HepG2 (cell line): ENCODE data around the gene TECTB. TPM values are rescaled to one million over a fixed set of nuclear protein-coding genes. Genes with fewer than 3 reads are reported as not detected.

Source experiments
- ATAC-seq: fragments of 200-7000 bp; cut with Tn5 transposase; 3 replicates; pipeline ENCODE4 v1.9.1; 2020; ENCODE audit warnings: mild to moderate bottlenecking, moderate library complexity
- BruUV-seq: library from RNA; stranded (reverse); fragments of 400-500 nt; replicated peaks from 2 replicates; lab custom pipeline; 2021; lab: Mats Ljungman, UMichigan
- CTCF ChIA-PET: fragments of 300-600 bp; formaldehyde crosslinking; extraction: SDS; loops from one replicate; lab custom pipeline; 2021; ENCODE audit warnings: low total read pairs, inconsistent platforms, low intra/inter-chr PET ratio; lab: Yijun Ruan, JAX
- POLR2A ChIA-PET: fragments of 350-600 bp; sonication (Branson Sonifier 250); formaldehyde crosslinking; loops from one replicate; lab custom pipeline; 2020; ENCODE audit warnings: antibody characterized with exemption, inconsistent platforms; lab: Yijun Ruan, JAX
- DNase-seq: peaks from one replicate; pipeline ENCODE4 v3.0.0-alpha.2; 2015; ENCODE audit warnings: low spot score
- FAIRE-seq: peaks from 3 replicates; lab custom pipeline; 2011; peaks lifted over from hg19 to GRCh38; lab: Jason Lieb, UNC
- H2AFZ ChIP-seq: one replicate; pipeline ENCODE4 v1.6.1; 2011; ENCODE audit warnings: low read length, inconsistent platforms
- H3K27ac ChIP-seq: fragments of 300-600 bp; 3 replicates; pipeline ENCODE4 v1.8.0; 2011; ENCODE audit warnings: mixed run types, mild to moderate bottlenecking, mixed read lengths, low read length, inconsistent platforms; ENCODE audit not compliant: insufficient read depth; ENCODE audit errors: extremely low read length
- H3K27me3 ChIP-seq, 2 experiments: fragments of 200-600 bp in 1 of 2; 2 replicates in 1 of 2; 3 replicates in 1 of 2; pipeline versions ENCODE4 v1.6.0 to v1.8.0; 2011; ENCODE audit warnings: low read length in 2 of 2, mild to moderate bottlenecking in 2 of 2, moderate library complexity in 2 of 2, inconsistent platforms in 1 of 2; ENCODE audit not compliant: insufficient read depth in 2 of 2, control insufficient read depth in 1 of 2
- H3K36me3 ChIP-seq, 2 experiments: fragments of 200-600 bp in 1 of 2; replicated peaks in 1 of 2; 2 replicates in 1 of 2; 3 replicates in 1 of 2; pipeline versions ENCODE4 v1.5.1 to v1.8.0; 2011; ENCODE audit warnings: low read length in 2 of 2, inconsistent platforms in 1 of 2; ENCODE audit not compliant: insufficient read depth in 2 of 2, control insufficient read depth in 1 of 2
- H3K4me1 ChIP-seq: 2 replicates; pipeline ENCODE4 v1.5.1; 2012; ENCODE audit warnings: low read length, inconsistent platforms; ENCODE audit not compliant: insufficient read depth
- H3K4me2 ChIP-seq: 2 replicates; pipeline ENCODE4 v1.6.0; 2011; ENCODE audit warnings: low read depth, low read length, inconsistent platforms
- H3K4me3 ChIP-seq, 3 experiments: fragments of 200-600 bp in 1 of 3; sonication (generic), shearing (Covaris generic) in 1 of 3; replicated peaks in 1 of 3; 2 replicates each; pipeline ENCODE4 v1.5.1; 2011 to 2016; ENCODE audit warnings: low read length in 3 of 3, inconsistent platforms in 2 of 3, low read depth in 2 of 3, mild to moderate bottlenecking in 2 of 3, control low read depth in 1 of 3, mixed read lengths in 1 of 3; ENCODE audit not compliant: insufficient read depth in 1 of 3
- H3K79me2 ChIP-seq: one replicate; pipeline ENCODE4 v1.6.1; 2011; ENCODE audit warnings: low read length, inconsistent platforms; ENCODE audit not compliant: insufficient read depth
- H3K9ac ChIP-seq: 2 replicates; pipeline ENCODE4 v1.6.0; 2011; ENCODE audit warnings: mild to moderate bottlenecking, low read depth, low read length, inconsistent platforms; ENCODE audit not compliant: insufficient read depth
- H3K9me3 ChIP-seq: 2 replicates; pipeline ENCODE4 v1.5.1; 2012; ENCODE audit warnings: mild to moderate bottlenecking, low read length
- H4K20me1 ChIP-seq: 2 replicates; pipeline ENCODE4 v1.6.0; 2011; ENCODE audit warnings: inconsistent platforms, mild to moderate bottlenecking, low read length, moderate library complexity; ENCODE audit not compliant: insufficient read depth
- FIP1L1 ChIP-seq: fragments of 200-400 bp; formaldehyde crosslinking; IDR thresholded peaks from 2 replicates; pipeline ENCODE4 v1.6.1; 2018; ENCODE audit warnings: low read depth, mild to moderate bottlenecking, low read length, moderate library complexity, borderline replicate concordance; ENCODE audit not compliant: insufficient read depth
- TCF7 ChIP-seq: sonication (generic); IDR thresholded peaks from 2 replicates; pipeline ENCODE4 v1.6.1; 2016; ENCODE audit warnings: antibody characterized with exemption, low read depth
- TRIM24 ChIP-seq: sonication (generic); formaldehyde crosslinking; IDR thresholded peaks from 2 replicates; pipeline ENCODE4 v1.8.0; 2022; ENCODE audit warnings: mild to moderate bottlenecking, missing genetic modification reagents
- ZNF180 ChIP-seq: sonication (generic); formaldehyde crosslinking; IDR thresholded peaks from 2 replicates; pipeline ENCODE4 v1.4.0; 2020; ENCODE audit warnings: low read depth, missing genetic modification reagents, borderline replicate concordance
- ZNF605 ChIP-seq: sonication (generic); formaldehyde crosslinking; IDR thresholded peaks from 2 replicates; pipeline ENCODE4 v1.8.0; 2022; ENCODE audit warnings: mild to moderate bottlenecking, missing genetic modification reagents
- WGBS: methylation state at CpG from one replicate; pipeline ENCODE4 v1.1.6; 2017; ENCODE audit warnings: low lambda C conversion rate; 5-methylcytosine and 5-hydroxymethylcytosine counted together
- in situ Hi-C: cut with HindIII; loops from 2 replicates; pipeline ENCODE4 v1.10.0; 2017; ENCODE audit warnings: low pct_unique_long_range_greater_than_20kb; ENCODE audit not compliant: extremely low pct_ligation_motif_present
- intact Hi-C: fragments of 100-400 bp; cut with micrococcal nuclease; formaldehyde crosslinking; loops from one replicate; pipeline ENCODE4 v1.10.0; 2022; ENCODE audit not compliant: unreplicated experiment
- polyA plus RNA-seq, 8 experiments: library from polyadenylated mRNA; depleted of rRNA in 3 of 8; stranded (reverse) in 7 of 8; unstranded in 1 of 8; fragments of >200 nt; fragmentation: Illumina TruSeq in 4 of 8; extraction: Trizol in 4 of 8; gene quantifications; 2 replicates each; pipeline versions ENCODE4 v1.2.1 to v1.2.3, GENCODE V29; 2011 to 2016; ENCODE audit warnings: low read depth in 4 of 8, missing spikeins in 1 of 8, mixed read lengths in 1 of 8; ENCODE audit not compliant: insufficient read depth in 1 of 8
- total RNA-seq, 5 experiments: library from RNA; depleted of rRNA; stranded (reverse); fragments of >200 nt; fragmentation: Illumina TruSeq; extraction: Trizol; gene quantifications; 2 replicates each; pipeline ENCODE4 v1.2.3, GENCODE V29; 2016; ENCODE audit warnings: low read depth in 1 of 5
- TF ChIP-seq, protein P1 (sequence below): sonication (generic); formaldehyde crosslinking; IDR thresholded peaks from 2 replicates; pipeline ENCODE4 v1.4.0; 2020; ENCODE audit warnings: missing genetic modification reagents, mild to moderate bottlenecking, borderline replicate concordance
- TF ChIP-seq, protein P2 (sequence below): IDR thresholded peaks from 2 replicates; pipeline ENCODE4 v1.6.1; 2016; ENCODE audit warnings: mild to moderate bottlenecking
- TF ChIP-seq, protein P3 (sequence below): sonication (generic); formaldehyde crosslinking; IDR thresholded peaks from 2 replicates; pipeline ENCODE4 v1.5.0; 2020; ENCODE audit warnings: mild to moderate bottlenecking, missing genetic modification reagents, borderline replicate concordance

Gene TECTB
- total and polyA plus RNA-seq, 2 of the 13 experiments (the other 11 are each of a cell fraction or from before 2014, with no cell fraction given) = 0.78 to 1.8 TPM

DNA sequence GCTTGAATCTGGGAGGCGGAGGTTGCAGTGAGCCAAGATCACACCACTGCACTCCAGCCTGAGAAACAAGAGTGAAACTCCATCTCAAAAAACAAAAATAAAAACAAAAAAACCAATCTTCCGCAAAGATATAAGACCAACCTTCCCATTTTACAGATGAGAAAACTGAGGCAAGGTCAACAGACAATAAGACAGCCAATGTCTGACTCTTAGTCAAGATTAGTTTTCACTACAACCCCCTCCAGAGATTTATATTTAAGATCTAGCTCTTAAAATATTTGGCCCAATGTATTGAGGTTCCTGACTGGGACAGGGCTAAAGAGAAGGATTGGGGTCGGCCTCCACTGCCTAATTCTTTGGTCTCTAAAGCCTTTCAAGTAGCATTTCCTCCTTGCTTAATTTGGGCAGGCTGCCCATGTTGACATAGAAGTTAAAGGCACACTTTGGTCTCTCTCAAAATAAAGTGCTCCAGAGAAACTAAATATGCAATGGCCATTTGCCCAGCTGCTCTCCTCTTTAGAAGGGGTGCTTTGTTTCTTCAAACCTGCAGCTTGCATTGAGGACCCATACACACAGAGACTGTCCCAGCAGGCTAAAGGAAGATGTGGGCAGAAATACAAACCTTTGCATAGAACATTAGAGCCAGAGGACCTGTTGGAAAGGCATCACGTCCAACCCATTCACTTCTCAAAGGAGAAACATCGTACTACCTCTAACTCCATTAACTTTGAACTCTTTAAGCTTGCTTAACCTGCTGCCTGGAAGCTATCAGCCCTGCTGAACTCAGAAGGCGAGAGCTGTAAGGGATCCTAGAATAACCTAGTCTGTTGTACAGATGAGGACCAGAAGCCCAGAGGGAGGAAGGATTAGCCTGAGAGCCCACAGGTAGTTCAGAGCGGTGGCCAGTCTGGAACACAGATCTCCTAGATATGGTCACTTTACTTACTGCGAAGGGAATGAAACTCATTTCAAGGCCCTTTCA, 3.9 kb downstream of the TECTB start (continued):
- TF ChIP-seq, protein P1, sequence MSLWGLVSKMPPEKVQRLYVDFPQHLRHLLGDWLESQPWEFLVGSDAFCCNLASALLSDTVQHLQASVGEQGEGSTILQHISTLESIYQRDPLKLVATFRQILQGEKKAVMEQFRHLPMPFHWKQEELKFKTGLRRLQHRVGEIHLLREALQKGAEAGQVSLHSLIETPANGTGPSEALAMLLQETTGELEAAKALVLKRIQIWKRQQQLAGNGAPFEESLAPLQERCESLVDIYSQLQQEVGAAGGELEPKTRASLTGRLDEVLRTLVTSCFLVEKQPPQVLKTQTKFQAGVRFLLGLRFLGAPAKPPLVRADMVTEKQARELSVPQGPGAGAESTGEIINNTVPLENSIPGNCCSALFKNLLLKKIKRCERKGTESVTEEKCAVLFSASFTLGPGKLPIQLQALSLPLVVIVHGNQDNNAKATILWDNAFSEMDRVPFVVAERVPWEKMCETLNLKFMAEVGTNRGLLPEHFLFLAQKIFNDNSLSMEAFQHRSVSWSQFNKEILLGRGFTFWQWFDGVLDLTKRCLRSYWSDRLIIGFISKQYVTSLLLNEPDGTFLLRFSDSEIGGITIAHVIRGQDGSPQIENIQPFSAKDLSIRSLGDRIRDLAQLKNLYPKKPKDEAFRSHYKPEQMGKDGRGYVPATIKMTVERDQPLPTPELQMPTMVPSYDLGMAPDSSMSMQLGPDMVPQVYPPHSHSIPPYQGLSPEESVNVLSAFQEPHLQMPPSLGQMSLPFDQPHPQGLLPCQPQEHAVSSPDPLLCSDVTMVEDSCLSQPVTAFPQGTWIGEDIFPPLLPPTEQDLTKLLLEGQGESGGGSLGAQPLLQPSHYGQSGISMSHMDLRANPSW (CRISPR knock-in tag) = no peak
- TF ChIP-seq, protein P2, sequence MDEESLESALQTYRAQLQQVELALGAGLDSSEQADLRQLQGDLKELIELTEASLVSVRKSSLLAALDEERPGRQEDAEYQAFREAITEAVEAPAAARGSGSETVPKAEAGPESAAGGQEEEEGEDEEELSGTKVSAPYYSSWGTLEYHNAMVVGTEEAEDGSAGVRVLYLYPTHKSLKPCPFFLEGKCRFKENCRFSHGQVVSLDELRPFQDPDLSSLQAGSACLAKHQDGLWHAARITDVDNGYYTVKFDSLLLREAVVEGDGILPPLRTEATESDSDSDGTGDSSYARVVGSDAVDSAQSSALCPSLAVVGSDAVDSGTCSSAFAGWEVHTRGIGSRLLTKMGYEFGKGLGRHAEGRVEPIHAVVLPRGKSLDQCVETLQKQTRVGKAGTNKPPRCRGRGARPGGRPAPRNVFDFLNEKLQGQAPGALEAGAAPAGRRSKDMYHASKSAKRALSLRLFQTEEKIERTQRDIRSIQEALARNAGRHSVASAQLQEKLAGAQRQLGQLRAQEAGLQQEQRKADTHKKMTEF (CRISPR knock-in tag) = peak; percentile 38; the same call in 1 of the 2 replicates
- peak; percentile 81 for TF ChIP-seq TCF7
- TF ChIP-seq, all 625 proteins: peak for 55

DNA sequence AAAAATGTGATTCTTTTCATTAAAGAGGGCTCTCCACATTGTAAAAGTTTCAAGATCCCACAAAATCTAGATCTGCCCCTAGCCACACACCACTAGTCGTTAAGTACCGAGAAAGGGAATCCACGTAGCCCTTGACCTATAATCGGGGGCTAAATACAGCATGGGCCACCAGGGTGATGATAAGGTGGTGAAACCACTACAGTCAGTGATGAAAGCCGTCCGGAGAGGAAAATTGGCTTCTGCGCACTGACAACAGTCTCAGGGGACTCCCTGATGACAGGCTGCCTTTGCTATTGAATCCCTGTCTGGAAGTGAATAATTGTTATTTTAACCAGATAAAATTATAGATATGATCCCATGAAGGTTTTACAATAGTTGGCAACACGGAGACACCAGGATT, 4.6 kb downstream of the TECTB start:
- FAIRE-seq (no peak), DNase-seq (no peak)
- H4K20me1 ChIP-seq = no peaks in the 10 kb centered on the region
- no peaks in the 10 kb centered on the region for H3K79me2 ChIP-seq
- in situ Hi-C loops (no loop called here), intact Hi-C loops (no loop called here)
- CTCF ChIA-PET = no interaction called here
- TF ChIP-seq, protein P3, sequence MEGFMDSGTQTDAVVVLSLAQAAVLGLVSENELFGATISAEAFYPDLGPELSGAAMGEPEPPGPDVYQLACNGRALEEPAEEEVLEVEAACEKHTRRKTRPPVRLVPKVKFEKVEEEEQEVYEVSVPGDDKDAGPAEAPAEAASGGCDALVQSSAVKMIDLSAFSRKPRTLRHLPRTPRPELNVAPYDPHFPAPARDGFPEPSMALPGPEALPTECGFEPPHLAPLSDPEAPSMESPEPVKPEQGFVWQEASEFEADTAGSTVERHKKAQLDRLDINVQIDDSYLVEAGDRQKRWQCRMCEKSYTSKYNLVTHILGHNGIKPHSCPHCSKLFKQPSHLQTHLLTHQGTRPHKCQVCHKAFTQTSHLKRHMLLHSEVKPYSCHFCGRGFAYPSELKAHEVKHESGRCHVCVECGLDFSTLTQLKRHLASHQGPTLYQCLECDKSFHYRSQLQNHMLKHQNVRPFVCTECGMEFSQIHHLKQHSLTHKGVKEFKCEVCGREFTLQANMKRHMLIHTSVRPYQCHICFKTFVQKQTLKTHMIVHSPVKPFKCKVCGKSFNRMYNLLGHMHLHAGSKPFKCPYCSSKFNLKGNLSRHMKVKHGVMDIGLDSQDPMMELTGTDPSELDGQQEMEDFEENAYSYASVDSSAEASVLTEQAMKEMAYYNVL (CRISPR knock-in tag) = no peak
- TF ChIP-seq TRIM24 (0 out of 2 replicates have a peak, but pooled peaks have one; percentile 7), FIP1L1 (no peak), ZNF180 (CRISPR knock-in tag) (no peak), ZNF605 (CRISPR knock-in tag) (0 out of 2 replicates have a peak, but pooled peaks have one; percentile 4)
- TF ChIP-seq, all 625 proteins: peak for 2
- WGBS = 87% methylated on average over 8 of the region's 8 CpGs
- Histone ChIP-seq H3K27me3 (no peaks in the 10 kb centered on the region), H3K4me2 (0 out of 2 replicates have a peak overlapping the region, but pooled peaks have one; percentile 36), H3K36me3 (no peaks in the 10 kb centered on the region), H3K4me3 (no peak overlapping the region), H3K4me1 (peaks cover 86% of the 10 kb centered on the region), H3K9me3 (no peaks in the 10 kb centered on the region), H2AFZ (no peak overlapping the region), H3K27ac (peak overlapping the region; percentile 68), H3K9ac (0 out of 2 replicates have a peak overlapping the region, but pooled peaks have one; percentile 5)
- no peak; the same call in 1 of the 3 replicates for ATAC-seq
- POLR2A ChIA-PET = interaction anchor here (0.8 to 2.1 kb wide), 8 partner anchors 8 to 92 kb away, joined by 3 to 23 read pairs (median 6); no protein-coding TSS in a partner anchor
- no TSS peak for BruUV-seq
